ENCODE measurements around the gene STAU1.
"Not testable (repeated sequence)": the region's sequence is repeated elsewhere in the genome, so short reads cannot be mapped to it uniquely, and the experiment has no call there.

The STAU1 gene

GRCh38 chr20:49207076-49207475 is 18.9 kb upstream of the STAU1 start:
- DNase-seq (ENCODE audit: low read depth): no peak
- no peak overlapping the region for H3K4me3 ChIP-seq (ENCODE audit: control insufficient read depth, low read depth, low read length)
- TF ChIP-seq CTCF (IDR thresholded peaks at IDR 0.05; ENCODE audit: control insufficient read depth, insufficient read depth, low read depth, low read length, missing control alignments): peak; percentile 14

GRCh38 chr20:49203746-49204145 is 15.6 kb upstream of the STAU1 start:
- DNase-seq (ENCODE audit: low read depth): no peak
- no peak for TF ChIP-seq CTCF (IDR thresholded peaks at IDR 0.05; ENCODE audit: control insufficient read depth, insufficient read depth, low read depth, low read length, missing control alignments)
- no peak overlapping the region for H3K4me3 ChIP-seq (ENCODE audit: control insufficient read depth, low read depth, low read length)

GRCh38 chr20:49203011-49203410 is 14.9 kb upstream of the STAU1 start:
- DNase-seq (ENCODE audit: low read depth): no peak
- TF ChIP-seq CTCF (IDR thresholded peaks at IDR 0.05; ENCODE audit: control insufficient read depth, insufficient read depth, low read depth, low read length, missing control alignments): no peak
- H3K4me3 ChIP-seq (ENCODE audit: control insufficient read depth, low read depth, low read length): no peak overlapping the region

GRCh38 chr20:49199729-49200293 is 11.7 kb upstream of the STAU1 start:
- TF ChIP-seq CTCF (IDR thresholded peaks at IDR 0.05; ENCODE audit: control insufficient read depth, insufficient read depth, low read depth, low read length, missing control alignments): no peak
- no peak for DNase-seq (ENCODE audit: low read depth)
- no peak overlapping the region for H3K4me3 ChIP-seq (ENCODE audit: control insufficient read depth, low read depth, low read length)

GRCh38 chr20:49192944-49193518 is 4.9 kb upstream of the STAU1 start:
- not testable (repeated sequence) for DNase-seq (ENCODE audit: low read depth); H3K4me3 ChIP-seq (ENCODE audit: control insufficient read depth, low read depth, low read length)

GRCh38 chr20:49187330-49187850 is 744 bp downstream of the STAU1 start:
- no peak for DNase-seq (ENCODE audit: low read depth)
- peak overlapping the region; percentile 78 for H3K4me3 ChIP-seq (ENCODE audit: control insufficient read depth, low read depth, low read length)
- TF ChIP-seq CTCF (IDR thresholded peaks at IDR 0.05; ENCODE audit: control insufficient read depth, insufficient read depth, low read depth, low read length, missing control alignments): no peak

GRCh38 chr20:49186535-49187329 is 1.4 kb downstream of the STAU1 start:
- no peak for TF ChIP-seq CTCF (IDR thresholded peaks at IDR 0.05; ENCODE audit: control insufficient read depth, insufficient read depth, low read depth, low read length, missing control alignments)
- H3K4me3 ChIP-seq (ENCODE audit: control insufficient read depth, low read depth, low read length): peak overlapping the region; percentile 78
- DNase-seq (ENCODE audit: low read depth): no peak
